ENCODE results near the gene PTPN6. TPM values are rescaled to one million over a fixed set of nuclear protein-coding genes. Genes with fewer than 3 reads are reported as not detected.
"Not testable (repeated sequence)": the region's sequence is repeated elsewhere in the genome, so short reads cannot be mapped to it uniquely, and the experiment has no call there.

The PTPN6 gene
- total RNA-seq: 100 to 1,000 TPM; 320 to 609 TPM

GRCh38 chr12:6950811-6951540 lies at the start of gene PTPN6:
TSS of gene PTPN6 (plus strand) at chr12:6951356. CDS start at chr12:6951513, 157 bp downstream.
- H3K36me3 Mint-ChIP-seq: peaks cover 64 to 70% of the 10 kb centered on the region in 2 donors
- DNase-seq (ENCODE audit: low spot score in 2 of 2) (peak; percentile 55 to 70), ATAC-seq (peak; percentile 9)
- peak within 1 kb of the TSS; percentile 97 to 99 for H3K27ac Mint-ChIP-seq
- no peaks in the 10 kb centered on the region for H3K9me3 Mint-ChIP-seq

GRCh38 chr12:6902448-6902847 lies 48.7 kb upstream of the PTPN6 start:
- DNase-seq (ENCODE audit: low spot score in 2 of 2) (no peak), ATAC-seq (no peak)
- Mint-ChIP-seq H3K36me3 (no peaks in the 10 kb centered on the region), H3K9me3 (no peaks in the 10 kb centered on the region), H3K27ac (no peak overlapping the region)

- DNase-seq (ENCODE audit: low spot score in 2 of 2): no peak
- H3K36me3 Mint-ChIP-seq: no peaks in the 10 kb centered on the region
- ATAC-seq: no peak
Observed at GRCh38 chr12:6903722-6904121, 47.4 kb upstream of the PTPN6 start.

GRCh38 chr12:6904280-6905276 lies 46.6 kb upstream of the PTPN6 start, which contains the start of gene LRRC23:
TSS of gene LRRC23 (plus strand) at chr12:6904822. CDS start at chr12:6905634, 812 bp downstream.
- peak; percentile 93 to 98 for ATAC-seq
- H3K9me3 Mint-ChIP-seq: no peaks in the 10 kb centered on the region
- no peaks in the 10 kb centered on the region for H3K36me3 Mint-ChIP-seq
- no peak within 1 kb of the TSS for H3K27ac Mint-ChIP-seq
- DNase-seq (ENCODE audit: low spot score in 2 of 2): peak; percentile 95 to 97

More at GRCh38 chr12:6903722-6904121, 47.4 kb upstream of the PTPN6 start:
- H3K27ac Mint-ChIP-seq: no peak overlapping the region
- no peaks in the 10 kb centered on the region for H3K9me3 Mint-ChIP-seq

GRCh38 chr12:6905414-6906040 lies 45.6 kb upstream of the PTPN6 start:
- DNase-seq (ENCODE audit: low spot score in 2 of 2) (no peak), ATAC-seq (no peak)
- Mint-ChIP-seq H3K36me3 (no peaks in the 10 kb centered on the region), H3K9me3 (no peaks in the 10 kb centered on the region), H3K27ac (no peak overlapping the region)

GRCh38 chr12:6908141-6908540 lies 43.0 kb upstream of the PTPN6 start:
- not testable (repeated sequence) for H3K27ac Mint-ChIP-seq; H3K36me3 Mint-ChIP-seq; ATAC-seq; DNase-seq (ENCODE audit: low spot score in 2 of 2); H3K9me3 Mint-ChIP-seq

- Mint-ChIP-seq H3K9me3 (no peaks in the 10 kb centered on the region), H3K36me3 (no peaks in the 10 kb centered on the region), H3K27ac (no peak overlapping the region)
- DNase-seq (ENCODE audit: low spot score in 2 of 2): no peak
- peak in 1 of 2 donors; percentile 40 for ATAC-seq
Observed at GRCh38 chr12:6909421-6910145, 41.6 kb upstream of the PTPN6 start.

- DNase-seq (ENCODE audit: low spot score in 2 of 2): no peak
- ATAC-seq: no peak
- H3K9me3 Mint-ChIP-seq: no peaks in the 10 kb centered on the region
- peak overlapping the region in 1 of 2 donors; percentile 73 for H3K27ac Mint-ChIP-seq
- H3K36me3 Mint-ChIP-seq: peaks cover 6 to 26% of the 10 kb centered on the region in 2 donors
Observed at GRCh38 chr12:6912164-6912935, 38.8 kb upstream of the PTPN6 start.

- H3K9me3 Mint-ChIP-seq: no peaks in the 10 kb centered on the region
- DNase-seq (ENCODE audit: low spot score in 2 of 2) (peak; percentile 80 to 85), ATAC-seq (peak; percentile 90 to 94)
- peaks cover 7 to 29% of the 10 kb centered on the region in 2 donors for H3K36me3 Mint-ChIP-seq
- H3K27ac Mint-ChIP-seq: peak within 1 kb of the TSS; percentile 73 to 98
Observed at GRCh38 chr12:6914246-6914946, 36.8 kb upstream of the PTPN6 start, which contains the start of gene ENO2. TSS of gene ENO2 (plus strand) at chr12:6914580. CDS start at chr12:6915833, 1,253 bp downstream.

- ATAC-seq (peak in 1 of 2 donors; percentile 9), DNase-seq (ENCODE audit: low spot score in 2 of 2) (no peak)
- H3K36me3 Mint-ChIP-seq: peaks cover 15 to 36% of the 10 kb centered on the region in 2 donors
- H3K27ac Mint-ChIP-seq: peak overlapping the region; percentile 73 to 98
- H3K9me3 Mint-ChIP-seq: no peaks in the 10 kb centered on the region
Observed at GRCh38 chr12:6914947-6915788, 36.0 kb upstream of the PTPN6 start.

- DNase-seq (ENCODE audit: low spot score in 2 of 2): no peak
- ATAC-seq: no peak
- Mint-ChIP-seq H3K36me3 (peaks cover 15 to 38% of the 10 kb centered on the region in 2 donors), H3K27ac (peak overlapping the region in 1 of 2 donors; percentile 98), H3K9me3 (no peaks in the 10 kb centered on the region)
Observed at GRCh38 chr12:6915789-6916285, 35.3 kb upstream of the PTPN6 start.

GRCh38 chr12:6916426-6917200 lies 34.5 kb upstream of the PTPN6 start:
- ATAC-seq (no peak), DNase-seq (ENCODE audit: low spot score in 2 of 2) (no peak)
- H3K27ac Mint-ChIP-seq: peak overlapping the region in 1 of 2 donors; percentile 78
- H3K9me3 Mint-ChIP-seq: no peaks in the 10 kb centered on the region
- peaks cover 15 to 39% of the 10 kb centered on the region in 2 donors for H3K36me3 Mint-ChIP-seq

Measured in activated naive CD4-positive, alpha-beta T cell treated with anti-CD3 and anti-CD28 coated beads, Interleukin-2, amount 50 U/mL, for 72 hours (primary cell).